ENCODE data around the gene DHTKD1. TPM values are rescaled to one million over a fixed set of nuclear protein-coding genes. Genes with fewer than 3 reads are reported as not detected.
"Not testable (repeated sequence)": the region's sequence is repeated elsewhere in the genome, so short reads cannot be mapped to it uniquely, and the experiment has no call there.

The DHTKD1 gene
- total RNA-seq, 1 experiment from 2014 or later, result 27.8 TPM

GRCh38 chr10:12056748-12057147, 12.0 kb upstream of the DHTKD1 start:
- DNase-seq (ENCODE audit: low read depth), result no peak
- in situ Hi-C loops (cut with HindIII; ENCODE audit: low pct_unique_long_range_greater_than_20kb, low sequenced_read_pairs), result no loop called here

DNA sequence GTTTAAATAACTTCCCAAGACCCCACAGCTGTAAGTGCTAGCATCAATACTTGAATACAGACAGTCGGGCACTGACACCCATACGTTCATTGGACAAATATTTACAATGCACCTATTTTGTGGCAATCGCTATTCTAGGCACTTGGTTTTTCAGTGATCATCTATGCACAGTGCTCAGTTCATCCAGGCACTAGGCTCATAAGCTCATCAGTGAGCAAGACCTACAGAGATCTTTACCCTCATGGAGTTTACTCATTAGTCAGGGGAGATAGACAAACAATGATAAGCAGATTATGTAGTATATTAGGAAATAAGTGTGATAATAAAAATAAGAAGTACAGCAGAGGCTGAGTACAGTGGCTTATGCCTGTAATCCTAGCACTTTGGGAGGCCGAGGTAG, 7.6 kb upstream of the DHTKD1 start:
- in situ Hi-C loops (cut with HindIII; ENCODE audit: low pct_unique_long_range_greater_than_20kb, low sequenced_read_pairs), result no loop called here
- no peak for DNase-seq (ENCODE audit: low read depth)

DNA sequence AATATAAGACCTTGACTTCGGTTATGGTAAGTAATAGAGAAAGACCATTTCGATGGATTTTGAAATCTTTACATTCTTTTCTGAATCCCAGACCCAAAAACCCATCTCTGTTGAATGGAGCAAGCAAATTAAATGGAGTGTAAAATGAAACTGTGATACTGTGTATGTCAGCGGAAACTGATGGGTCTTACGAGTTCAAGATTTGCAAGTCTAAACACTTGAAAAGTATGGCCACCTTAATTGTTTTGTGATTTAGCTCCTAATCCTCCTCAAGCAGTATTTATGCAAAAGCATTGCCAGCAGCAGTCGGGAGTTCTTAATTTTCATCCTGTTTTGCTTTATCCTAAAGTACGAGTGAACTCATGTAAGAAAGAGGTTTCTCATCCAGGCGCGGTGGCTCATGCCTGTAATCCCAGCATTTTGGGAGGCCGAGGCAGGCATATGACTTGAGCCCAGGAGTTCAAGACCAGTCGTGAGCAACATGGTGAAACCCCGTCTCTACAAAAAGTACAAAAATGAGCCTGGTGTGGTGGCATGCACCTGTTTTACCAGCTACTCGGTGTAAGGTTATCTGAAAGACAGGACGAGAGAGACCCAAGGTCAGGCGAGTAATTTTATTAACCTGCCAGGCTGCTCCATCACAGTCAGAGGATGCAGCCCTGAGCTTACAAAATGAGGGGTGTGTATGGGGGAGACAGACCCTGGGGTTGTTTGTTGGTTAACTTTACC, 5.8 kb upstream of the DHTKD1 start:
- no peak for DNase-seq (ENCODE audit: low read depth)
- in situ Hi-C loops (cut with HindIII; ENCODE audit: low pct_unique_long_range_greater_than_20kb, low sequenced_read_pairs), result no loop called here

DNA sequence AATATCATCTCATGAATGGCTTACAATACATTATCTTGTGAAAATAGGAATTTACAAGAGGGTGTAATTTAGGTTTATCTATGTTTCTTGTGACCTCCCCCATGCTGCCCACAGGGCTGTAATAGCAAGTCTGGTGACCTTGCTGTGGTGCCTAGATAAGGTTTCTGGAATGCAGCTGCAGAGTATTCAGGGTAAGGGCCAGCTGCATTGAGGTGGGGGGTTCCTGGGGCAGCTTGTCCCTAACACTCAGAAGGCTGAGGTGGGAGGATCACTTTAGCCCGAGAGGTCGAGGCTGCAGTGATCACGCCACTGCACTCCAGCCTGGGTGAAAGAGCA, 5.3 kb upstream of the DHTKD1 start:
- DNase-seq (ENCODE audit: low read depth), result no peak
- in situ Hi-C loops (cut with HindIII; ENCODE audit: low pct_unique_long_range_greater_than_20kb, low sequenced_read_pairs), result no loop called here

- in situ Hi-C loops (cut with HindIII; ENCODE audit: low pct_unique_long_range_greater_than_20kb, low sequenced_read_pairs), result no loop called here
- peak; percentile 71 for DNase-seq (ENCODE audit: low read depth)
These were observed 1.4 kb upstream of the DHTKD1 start for GRCh38 chr10:12067336-12067735.

DNA sequence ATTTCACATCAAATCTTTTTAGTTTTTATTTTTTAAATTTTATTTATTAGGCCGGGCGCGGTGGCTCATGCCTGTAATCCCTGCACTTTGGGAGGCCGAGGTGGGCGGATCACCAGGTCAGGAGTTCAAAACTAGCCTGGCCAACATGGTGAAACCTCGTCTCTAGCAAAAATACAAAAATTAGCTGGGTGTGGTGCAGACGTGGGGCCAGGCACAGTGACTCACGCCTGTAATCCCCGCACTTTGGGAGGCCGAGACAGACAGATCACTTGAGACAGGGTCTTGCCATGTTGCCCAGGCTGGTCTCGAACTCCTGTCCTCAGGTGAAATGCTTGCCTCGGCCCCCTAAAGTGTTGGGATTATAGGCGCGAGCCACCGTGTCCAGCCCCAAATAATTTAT, 2.7 kb downstream of the DHTKD1 start:
- DNase-seq (ENCODE audit: low read depth); in situ Hi-C loops (cut with HindIII; ENCODE audit: low pct_unique_long_range_greater_than_20kb, low sequenced_read_pairs): not testable (repeated sequence)

- in situ Hi-C loops (cut with HindIII; ENCODE audit: low pct_unique_long_range_greater_than_20kb, low sequenced_read_pairs), result no loop called here
- DNase-seq (ENCODE audit: low read depth), result no peak
These were observed 4.8 kb downstream of the DHTKD1 start for GRCh38 chr10:12073526-12073925.

- in situ Hi-C loops (cut with HindIII; ENCODE audit: low pct_unique_long_range_greater_than_20kb, low sequenced_read_pairs), result no loop called here
- no peak for DNase-seq (ENCODE audit: low read depth)
These were observed 8.9 kb downstream of the DHTKD1 start for GRCh38 chr10:12077580-12078180.

GRCh38 chr10:12081470-12081869, 12.7 kb downstream of the DHTKD1 start:
- no peak for DNase-seq (ENCODE audit: low read depth)
- in situ Hi-C loops (cut with HindIII; ENCODE audit: low pct_unique_long_range_greater_than_20kb, low sequenced_read_pairs), result no loop called here

- in situ Hi-C loops (cut with HindIII; ENCODE audit: low pct_unique_long_range_greater_than_20kb, low sequenced_read_pairs), result no loop called here
- DNase-seq (ENCODE audit: low read depth), result peak; percentile 34
These were observed 13.3 kb downstream of the DHTKD1 start for GRCh38 chr10:12081879-12082557.

DNA sequence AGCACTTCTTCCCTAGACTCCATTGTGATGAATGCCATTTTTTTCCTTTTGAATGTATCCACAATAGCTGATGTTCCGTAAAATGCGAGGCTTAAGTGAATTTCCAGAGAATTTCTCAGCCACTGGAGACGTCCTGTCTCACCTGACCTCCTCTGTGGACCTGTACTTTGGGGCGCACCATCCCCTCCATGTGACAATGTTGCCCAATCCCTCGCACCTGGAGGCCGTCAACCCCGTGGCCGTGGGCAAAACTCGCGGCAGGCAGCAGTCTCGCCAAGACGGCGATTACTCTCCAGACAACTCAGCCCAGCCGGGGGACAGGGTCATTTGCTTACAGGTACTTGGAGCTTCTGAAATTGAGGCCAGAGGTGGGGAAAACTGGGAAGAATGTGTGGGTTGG, 20.2 kb downstream of the DHTKD1 start:
- in situ Hi-C loops (cut with HindIII; ENCODE audit: low pct_unique_long_range_greater_than_20kb, low sequenced_read_pairs), result no loop called here

DNA sequence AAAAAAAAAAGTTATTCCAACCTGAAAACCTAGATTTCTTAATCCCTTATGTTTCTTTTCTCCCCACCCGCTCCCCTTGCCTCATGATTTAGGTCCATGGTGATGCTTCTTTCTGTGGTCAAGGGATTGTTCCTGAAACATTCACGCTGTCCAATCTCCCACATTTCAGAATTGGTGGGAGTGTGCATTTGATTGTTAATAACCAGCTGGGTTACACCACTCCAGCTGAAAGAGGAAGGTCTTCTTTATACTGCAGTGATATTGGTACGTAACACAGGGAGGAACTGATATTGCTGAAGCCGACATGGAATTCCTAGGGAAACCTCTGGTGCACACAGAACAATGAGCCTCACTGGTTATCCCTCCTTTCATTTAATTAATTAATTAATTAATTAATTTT, 22.7 kb downstream of the DHTKD1 start:
- no peak for DNase-seq (ENCODE audit: low read depth)
- in situ Hi-C loops (cut with HindIII; ENCODE audit: low pct_unique_long_range_greater_than_20kb, low sequenced_read_pairs), result no loop called here

More for the DNA sequence above, 20.2 kb downstream of the DHTKD1 start:
- DNase-seq (ENCODE audit: low read depth), result no peak

DNA sequence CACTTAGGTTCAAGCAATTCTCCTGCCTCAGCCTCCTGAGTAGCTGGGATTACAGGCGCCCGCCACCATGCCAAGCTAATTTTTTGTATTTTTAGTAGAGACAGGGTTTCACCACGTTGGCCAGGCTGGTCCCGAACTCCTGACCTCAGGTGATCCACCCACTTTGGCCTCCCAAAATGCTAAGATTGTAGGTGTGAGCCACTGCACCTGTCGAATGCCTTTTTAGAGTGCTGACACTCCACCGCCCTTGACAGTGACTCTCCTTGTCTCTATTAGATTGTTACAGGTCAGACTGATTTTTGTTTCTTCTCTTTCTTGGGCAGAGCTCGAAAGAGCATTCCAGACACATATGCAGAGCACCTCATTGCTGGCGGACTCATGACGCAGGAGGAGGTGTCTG, 28.6 kb downstream of the DHTKD1 start:
- DNase-seq (ENCODE audit: low read depth); in situ Hi-C loops (cut with HindIII; ENCODE audit: low pct_unique_long_range_greater_than_20kb, low sequenced_read_pairs): not testable (repeated sequence)

GRCh38 chr10:12097791-12098190, 29.0 kb downstream of the DHTKD1 start:
- in situ Hi-C loops (cut with HindIII; ENCODE audit: low pct_unique_long_range_greater_than_20kb, low sequenced_read_pairs), result no loop called here
- DNase-seq (ENCODE audit: low read depth), result peak; percentile 12

- in situ Hi-C loops (cut with HindIII; ENCODE audit: low pct_unique_long_range_greater_than_20kb, low sequenced_read_pairs), result no loop called here
- no peak for DNase-seq (ENCODE audit: low read depth)
These were observed 30.2 kb downstream of the DHTKD1 start for GRCh38 chr10:12098966-12099365.

DNA sequence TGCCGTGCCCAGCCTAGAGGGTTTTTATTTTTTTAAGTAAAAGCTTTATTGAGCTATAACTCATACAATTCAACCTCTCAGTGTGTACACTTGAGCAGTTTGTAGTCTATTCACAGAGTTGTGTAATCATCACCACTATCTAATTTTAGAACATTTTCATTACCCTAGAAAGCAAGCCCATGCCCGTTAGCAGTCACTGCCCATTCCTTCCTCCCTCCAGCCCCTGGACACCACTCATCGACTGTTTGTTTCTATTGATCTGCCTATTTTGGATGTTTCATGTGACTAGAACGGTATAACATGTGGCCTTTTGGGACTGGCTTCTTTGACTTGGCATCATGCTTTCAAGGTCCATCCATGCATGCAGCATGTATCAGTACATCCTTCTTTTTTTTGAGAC, 35.0 kb downstream of the DHTKD1 start:
- DNase-seq (ENCODE audit: low read depth), result no peak
- in situ Hi-C loops (cut with HindIII; ENCODE audit: low pct_unique_long_range_greater_than_20kb, low sequenced_read_pairs), result no loop called here

- DNase-seq (ENCODE audit: low read depth), result no peak
- in situ Hi-C loops (cut with HindIII; ENCODE audit: low pct_unique_long_range_greater_than_20kb, low sequenced_read_pairs), result no loop called here
These were observed 39.0 kb downstream of the DHTKD1 start for GRCh38 chr10:12107781-12108180.

DNA sequence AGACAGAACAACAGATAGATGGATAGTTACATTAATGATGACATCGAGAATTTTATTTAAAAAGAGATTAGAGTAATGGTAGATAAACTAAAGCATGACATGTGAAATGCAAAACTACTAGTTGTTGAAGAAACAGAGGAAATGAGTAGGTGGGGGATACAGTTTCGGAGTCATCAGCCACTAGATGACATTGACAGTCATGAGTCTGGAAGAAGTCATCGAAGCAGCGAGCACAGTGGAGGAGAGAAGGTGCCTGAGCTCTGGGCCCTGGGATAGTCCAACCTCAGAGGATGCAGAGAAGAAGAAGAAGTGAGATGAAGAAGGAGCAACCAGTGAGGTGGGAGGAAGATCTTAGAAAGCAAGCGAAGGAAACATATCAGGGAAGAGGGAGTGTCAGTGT, 40.5 kb downstream of the DHTKD1 start:
- no peak for DNase-seq (ENCODE audit: low read depth)
- in situ Hi-C loops (cut with HindIII; ENCODE audit: low pct_unique_long_range_greater_than_20kb, low sequenced_read_pairs), result no loop called here

DNA sequence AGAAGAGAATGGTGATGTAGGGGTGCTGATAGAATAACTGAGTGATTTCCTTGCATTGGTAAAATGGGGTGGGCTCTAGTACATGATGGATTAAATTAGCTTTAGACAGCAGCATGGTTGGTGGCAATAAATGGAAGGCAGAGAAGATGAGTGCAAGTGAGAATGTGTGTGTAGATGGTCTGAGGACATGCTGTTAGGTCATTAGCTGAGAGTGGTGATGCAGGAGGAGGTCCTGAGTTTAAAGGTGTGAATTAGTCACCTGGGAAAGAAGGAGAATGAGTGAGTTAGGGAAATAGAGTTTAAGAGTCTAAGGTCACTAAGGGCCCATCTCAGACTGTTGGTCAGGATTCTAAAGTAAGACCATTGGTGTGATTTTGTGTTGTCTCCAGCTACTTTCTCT, 42.8 kb downstream of the DHTKD1 start:
- in situ Hi-C loops (cut with HindIII; ENCODE audit: low pct_unique_long_range_greater_than_20kb, low sequenced_read_pairs), result no loop called here
- DNase-seq (ENCODE audit: low read depth), result no peak

DNA sequence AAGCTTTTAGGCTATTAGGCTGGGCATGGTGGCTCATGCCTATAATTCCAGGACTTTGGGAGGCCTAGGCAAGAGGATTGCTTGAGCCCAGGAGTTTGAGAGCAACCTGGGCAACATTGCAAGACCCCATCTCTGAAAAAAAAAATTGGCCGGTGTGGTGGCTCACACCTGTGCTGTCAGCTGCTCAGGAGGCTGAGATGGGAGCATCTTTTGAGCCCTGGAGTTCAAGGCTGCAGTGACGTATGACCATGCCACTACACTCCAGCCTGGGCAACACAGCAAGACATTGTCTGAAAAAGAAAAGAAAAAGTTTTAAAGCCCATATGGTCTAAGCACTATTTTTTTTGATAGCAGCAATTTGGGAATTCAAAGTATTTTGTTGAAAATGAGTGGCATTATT, 44.9 kb downstream of the DHTKD1 start:
- no peak for DNase-seq (ENCODE audit: low read depth)
- in situ Hi-C loops (cut with HindIII; ENCODE audit: low pct_unique_long_range_greater_than_20kb, low sequenced_read_pairs), result no loop called here

All from Caki2 (cell line).